Naive B cell (primary cell): ENCODE results near the gene YTHDF2. TPM values are rescaled to one million over a fixed set of nuclear protein-coding genes. Genes with fewer than 3 reads are reported as not detected.
"Not testable (repeated sequence)": the region's sequence is repeated elsewhere in the genome, so short reads cannot be mapped to it uniquely, and the experiment has no call there.

Experiments used
- ATAC-seq, 2 donors: fragments of 150-1000 bp; cut with Tn5 transposase; 2 replicates each; pipeline ENCODE4 v1.10.0; 2021; ENCODE audit warnings: low read depth in 2 of 2, mild to moderate bottlenecking in 2 of 2, moderate library complexity in 2 of 2
- DNase-seq: peaks from one replicate; pipeline ENCODE4 v3.0.0; 2022
- H3K27ac Mint-ChIP-seq, 6 donors: one replicate each; pipeline ENCODE4 v1.8.0; 2020 to 2022; ENCODE audit warnings: mild to moderate bottlenecking in 6 of 6, mixed read lengths in 6 of 6, moderate library complexity in 5 of 6, inconsistent platforms in 2 of 6
- H3K27me3 Mint-ChIP-seq, 3 donors: one replicate each; pipeline ENCODE4 v1.8.0; 2021 to 2022; ENCODE audit warnings: mixed read lengths in 3 of 3, mild to moderate bottlenecking in 1 of 3
- H3K36me3 Mint-ChIP-seq, 2 donors: one replicate each; pipeline ENCODE4 v1.8.0; 2020 to 2022; ENCODE audit warnings: mixed read lengths in 2 of 2, inconsistent platforms in 1 of 2, mild to moderate bottlenecking in 1 of 2
- H3K4me1 Mint-ChIP-seq, 3 donors: one replicate each; pipeline ENCODE4 v1.8.0; 2020 to 2022; ENCODE audit warnings: mixed read lengths in 3 of 3, inconsistent platforms in 1 of 3, mild to moderate bottlenecking in 1 of 3, moderate library complexity in 1 of 3
- H3K4me3 Mint-ChIP-seq, 8 donors: one replicate each; pipeline ENCODE4 v1.8.0; 2020 to 2022; ENCODE audit warnings: mild to moderate bottlenecking in 8 of 8, mixed read lengths in 8 of 8, moderate library complexity in 8 of 8, inconsistent platforms in 2 of 8
- H3K9me3 Mint-ChIP-seq, 7 donors: one replicate each; pipeline ENCODE4 v1.8.0; 2020 to 2022; ENCODE audit warnings: mixed read lengths in 7 of 7, mild to moderate bottlenecking in 5 of 7, inconsistent platforms in 2 of 7, moderate library complexity in 1 of 7
- polyA plus RNA-seq, 6 donors: library from polyadenylated mRNA; unstranded; fragments of 300-500 nt; fragmentation: Illumina TruSeq; gene quantifications; one replicate each; pipeline ENCODE4 v1.2.3, GENCODE V29; 2021; ENCODE audit warnings: low read depth in 6 of 6

Gene YTHDF2
- polyA plus RNA-seq, 6 donors from 2014 or later: 114 to 195 (median 133) TPM

DNA sequence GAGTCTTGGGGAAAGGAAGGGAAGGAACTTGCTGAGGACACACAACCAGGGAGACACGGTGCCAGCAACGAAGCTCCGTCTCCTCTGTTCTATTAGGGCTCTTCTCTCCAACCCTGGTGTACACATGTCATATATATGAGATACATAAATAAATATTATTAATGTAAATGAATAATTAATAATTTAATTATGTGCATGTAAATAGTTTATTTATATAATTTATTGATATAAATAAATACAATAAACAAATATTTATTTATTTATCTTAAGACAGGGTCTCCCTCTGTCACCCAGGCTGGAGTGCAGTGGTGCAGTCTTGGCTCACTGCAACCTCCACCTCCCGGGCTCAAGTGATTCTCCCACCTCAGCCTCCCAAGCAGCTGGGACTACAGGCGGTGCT lies 57.8 kb downstream of the YTHDF2 start:
- H3K27me3 Mint-ChIP-seq: peaks cover 17 to 34% (median 18%) of the 10 kb centered on the region in 3 donors
- H3K4me1 Mint-ChIP-seq, DNase-seq, H3K4me3 Mint-ChIP-seq, H3K36me3 Mint-ChIP-seq, H3K9me3 Mint-ChIP-seq, ATAC-seq, H3K27ac Mint-ChIP-seq: not testable (repeated sequence)

DNA sequence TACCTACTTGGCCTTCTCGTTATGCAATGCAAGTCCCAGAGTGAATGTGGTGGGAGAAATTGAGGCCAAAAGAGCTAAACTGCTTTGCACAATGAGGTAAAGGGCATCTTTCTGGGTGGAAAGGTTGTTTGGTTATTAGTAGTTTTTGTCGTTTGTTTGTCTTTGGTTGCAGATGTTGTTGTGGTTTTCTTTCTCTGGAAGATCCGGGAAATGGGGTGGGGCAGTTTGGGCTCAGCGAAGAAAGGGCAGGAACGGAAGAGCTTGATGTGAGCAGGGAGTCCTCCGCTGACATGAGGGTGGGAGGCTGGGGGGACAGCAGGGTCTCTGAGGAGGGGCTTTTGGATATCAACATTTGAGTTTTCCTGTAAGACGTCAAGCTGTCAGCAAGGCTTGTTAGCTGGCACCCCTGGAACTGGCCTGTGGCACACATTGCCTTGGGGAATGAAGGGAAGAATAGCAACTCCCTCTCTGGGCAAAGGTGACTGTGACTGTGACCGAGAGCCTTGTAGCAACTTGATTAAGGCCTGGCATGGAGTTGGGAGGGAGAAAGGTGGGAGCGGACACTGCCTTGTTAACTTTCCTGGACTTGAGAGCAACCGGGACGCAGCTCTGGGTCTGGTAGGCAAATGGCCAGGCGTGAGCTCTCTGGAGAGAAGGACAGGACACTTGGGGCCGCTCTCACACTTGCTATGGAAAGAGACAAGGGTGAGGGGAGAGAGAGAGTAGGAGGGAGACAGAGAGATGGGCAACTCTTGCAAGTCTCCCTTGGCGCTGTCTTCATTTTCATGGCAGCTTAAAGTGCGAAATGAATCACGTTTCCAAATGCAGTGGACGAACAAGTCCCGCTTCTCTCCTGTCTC lies 59.8 kb downstream of the YTHDF2 start:
- Mint-ChIP-seq H3K27me3 (peaks cover 17 to 35% (median 20%) of the 10 kb centered on the region in 3 donors), H3K9me3 (no peaks in the 10 kb centered on the region), H3K36me3 (no peaks in the 10 kb centered on the region), H3K27ac (no peak overlapping the region), H3K4me3 (no peak overlapping the region), H3K4me1 (no peaks in the 10 kb centered on the region)
- no peak for DNase-seq
- no peak for ATAC-seq

DNA sequence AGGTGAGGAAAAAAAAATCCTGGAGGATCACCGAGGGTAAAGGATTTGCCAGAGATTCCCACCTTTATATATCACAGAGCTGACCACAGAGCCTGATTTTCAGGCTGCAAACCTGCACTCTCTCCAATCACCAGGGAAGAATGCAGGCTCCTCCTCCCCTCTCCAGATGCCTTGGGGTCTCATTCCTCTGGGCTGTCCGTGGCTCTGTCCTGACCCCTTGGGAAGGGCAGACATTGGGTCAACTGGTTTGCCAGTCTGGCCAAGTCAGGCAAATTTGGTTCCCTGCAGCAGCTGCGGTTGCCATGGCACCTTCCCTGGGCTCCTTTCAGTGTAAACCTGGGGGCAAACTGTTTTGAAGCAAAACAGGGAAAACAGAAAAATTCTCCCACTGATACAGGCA lies 63.6 kb downstream of the YTHDF2 start:
- H3K4me3 Mint-ChIP-seq: no peak overlapping the region
- H3K36me3 Mint-ChIP-seq: no peaks in the 10 kb centered on the region

GRCh38 chr1:28801461-28801860 lies 64.7 kb downstream of the YTHDF2 start:
- Mint-ChIP-seq H3K27me3 (peaks cover 22 to 26% (median 25%) of the 10 kb centered on the region in 3 donors), H3K4me3 (no peak overlapping the region), H3K4me1 (peaks cover 0 to 7% (median 4%) of the 10 kb centered on the region in 3 donors), H3K9me3 (peaks cover 0 to 7% (median 0%) of the 10 kb centered on the region in 7 donors), H3K27ac (peak overlapping the region in 1 of 6 donors; percentile 54), H3K36me3 (no peaks in the 10 kb centered on the region)
- no peak for ATAC-seq
- no peak for DNase-seq

More for the DNA sequence above, 63.6 kb downstream of the YTHDF2 start:
- Mint-ChIP-seq H3K27ac (no peak overlapping the region), H3K27me3 (peaks cover 17 to 22% (median 19%) of the 10 kb centered on the region in 3 donors), H3K4me1 (peaks cover 0 to 5% (median 2%) of the 10 kb centered on the region in 3 donors), H3K9me3 (peaks cover 0 to 7% (median 0%) of the 10 kb centered on the region in 7 donors)
- ATAC-seq (no peak), DNase-seq (no peak)

GRCh38 chr1:28803051-28803450 lies 66.3 kb downstream of the YTHDF2 start:
- DNase-seq (no peak), ATAC-seq (no peak)
- peaks cover 0 to 7% (median 0%) of the 10 kb centered on the region in 7 donors for H3K9me3 Mint-ChIP-seq
- peaks cover 0 to 7% (median 4%) of the 10 kb centered on the region in 3 donors for H3K4me1 Mint-ChIP-seq
- no peak overlapping the region for H3K4me3 Mint-ChIP-seq
- H3K27me3 Mint-ChIP-seq: peaks cover 23 to 32% (median 25%) of the 10 kb centered on the region in 3 donors
- no peaks in the 10 kb centered on the region for H3K36me3 Mint-ChIP-seq
- no peak overlapping the region for H3K27ac Mint-ChIP-seq

- H3K36me3 Mint-ChIP-seq: no peaks in the 10 kb centered on the region
- H3K9me3 Mint-ChIP-seq: peaks cover 0 to 7% (median 0%) of the 10 kb centered on the region in 7 donors
- ATAC-seq (no peak), DNase-seq (no peak)
- no peak overlapping the region for H3K27ac Mint-ChIP-seq
- H3K27me3 Mint-ChIP-seq: peaks cover 21 to 32% (median 23%) of the 10 kb centered on the region in 3 donors
- no peak overlapping the region for H3K4me3 Mint-ChIP-seq
- H3K4me1 Mint-ChIP-seq: peaks cover 0 to 7% (median 4%) of the 10 kb centered on the region in 3 donors
These were observed 66.9 kb downstream of the YTHDF2 start for GRCh38 chr1:28803662-28804061.

GRCh38 chr1:28804071-28804470 lies 67.3 kb downstream of the YTHDF2 start:
- peaks cover 0 to 7% (median 4%) of the 10 kb centered on the region in 3 donors for H3K4me1 Mint-ChIP-seq
- H3K27me3 Mint-ChIP-seq: peaks cover 17 to 32% (median 23%) of the 10 kb centered on the region in 3 donors
- peaks cover 0 to 7% (median 0%) of the 10 kb centered on the region in 7 donors for H3K9me3 Mint-ChIP-seq
- ATAC-seq (no peak), DNase-seq (no peak)
- H3K36me3 Mint-ChIP-seq: no peaks in the 10 kb centered on the region
- H3K4me3 Mint-ChIP-seq: no peak overlapping the region
- no peak overlapping the region for H3K27ac Mint-ChIP-seq

GRCh38 chr1:28807046-28807445 lies 70.3 kb downstream of the YTHDF2 start:
- Mint-ChIP-seq H3K27me3 (peaks cover 29 to 47% (median 36%) of the 10 kb centered on the region in 3 donors), H3K4me3 (no peak overlapping the region), H3K4me1 (peaks cover 4 to 7% (median 4%) of the 10 kb centered on the region in 3 donors), H3K36me3 (no peaks in the 10 kb centered on the region), H3K9me3 (peaks cover 0 to 7% (median 0%) of the 10 kb centered on the region in 7 donors), H3K27ac (no peak overlapping the region)
- DNase-seq (no peak), ATAC-seq (no peak)

- DNase-seq: no peak
- Mint-ChIP-seq H3K9me3 (peaks cover 0 to 7% (median 0%) of the 10 kb centered on the region in 7 donors), H3K27ac (no peak overlapping the region), H3K4me1 (peaks cover 4 to 8% (median 7%) of the 10 kb centered on the region in 3 donors), H3K4me3 (no peak overlapping the region), H3K27me3 (peaks cover 29 to 52% (median 43%) of the 10 kb centered on the region in 3 donors), H3K36me3 (no peaks in the 10 kb centered on the region)
- no peak for ATAC-seq
These were observed 71.2 kb downstream of the YTHDF2 start for GRCh38 chr1:28807986-28808385.

- Mint-ChIP-seq H3K4me1 (peaks cover 0 to 8% (median 0%) of the 10 kb centered on the region in 3 donors), H3K27ac (no peak overlapping the region), H3K9me3 (no peaks in the 10 kb centered on the region), H3K36me3 (no peaks in the 10 kb centered on the region), H3K27me3 (peaks cover 37 to 67% (median 67%) of the 10 kb centered on the region in 3 donors), H3K4me3 (no peak overlapping the region)
- ATAC-seq: no peak
- DNase-seq: no peak
These were observed 74.6 kb downstream of the YTHDF2 start for GRCh38 chr1:28811369-28811765.

GRCh38 chr1:28811766-28812668 lies 75.3 kb downstream of the YTHDF2 start, which contains the start of gene OPRD1:
Gene OPRD1, plus strand, starts transcription at chr1:28812170. Its CDS starts 214 bp downstream, at chr1:28812384.
- DNase-seq: no peak
- peak within 1 kb of the TSS in 1 of 6 donors; percentile 16 for H3K27ac Mint-ChIP-seq
- peak within 1 kb of the TSS in 1 of 8 donors; percentile 80 for H3K4me3 Mint-ChIP-seq
- peaks cover 0 to 2% (median 0%) of the 10 kb centered on the region in 7 donors for H3K9me3 Mint-ChIP-seq
- peaks cover 41 to 70% (median 67%) of the 10 kb centered on the region in 3 donors for H3K27me3 Mint-ChIP-seq
- peaks cover 0 to 8% (median 0%) of the 10 kb centered on the region in 3 donors for H3K4me1 Mint-ChIP-seq
- no peaks in the 10 kb centered on the region for H3K36me3 Mint-ChIP-seq
- ATAC-seq: no peak

- H3K9me3 Mint-ChIP-seq: peaks cover 0 to 3% (median 0%) of the 10 kb centered on the region in 7 donors
- H3K27me3 Mint-ChIP-seq: peaks cover 42 to 68% (median 66%) of the 10 kb centered on the region in 3 donors
- peak overlapping the region in 1 of 6 donors; percentile 16 for H3K27ac Mint-ChIP-seq
- peak overlapping the region in 1 of 8 donors; percentile 80 for H3K4me3 Mint-ChIP-seq
- peaks cover 0 to 8% (median 0%) of the 10 kb centered on the region in 3 donors for H3K4me1 Mint-ChIP-seq
- H3K36me3 Mint-ChIP-seq: no peaks in the 10 kb centered on the region
- ATAC-seq: no peak
- no peak for DNase-seq
These were observed 76.1 kb downstream of the YTHDF2 start for GRCh38 chr1:28812669-28813468.
